Stimulated activated CD4-positive, alpha-beta T cell treated with anti-CD3 and anti-CD28 coated beads, Interleukin-12 subunit alpha, Interleukin-12 subunit beta, amount 100 ng/mL, for 48 hours (primary cell): Measurements from ENCODE around the gene ZNF385A.

Experiments
- DNase-seq, 3 donors: peaks; one replicate each; pipeline ENCODE4 v3.0.0-alpha.2; 2020; ENCODE audit warnings: low read depth in 2 of 3, low spot score in 1 of 3

Gene ZNF385A

DNA sequence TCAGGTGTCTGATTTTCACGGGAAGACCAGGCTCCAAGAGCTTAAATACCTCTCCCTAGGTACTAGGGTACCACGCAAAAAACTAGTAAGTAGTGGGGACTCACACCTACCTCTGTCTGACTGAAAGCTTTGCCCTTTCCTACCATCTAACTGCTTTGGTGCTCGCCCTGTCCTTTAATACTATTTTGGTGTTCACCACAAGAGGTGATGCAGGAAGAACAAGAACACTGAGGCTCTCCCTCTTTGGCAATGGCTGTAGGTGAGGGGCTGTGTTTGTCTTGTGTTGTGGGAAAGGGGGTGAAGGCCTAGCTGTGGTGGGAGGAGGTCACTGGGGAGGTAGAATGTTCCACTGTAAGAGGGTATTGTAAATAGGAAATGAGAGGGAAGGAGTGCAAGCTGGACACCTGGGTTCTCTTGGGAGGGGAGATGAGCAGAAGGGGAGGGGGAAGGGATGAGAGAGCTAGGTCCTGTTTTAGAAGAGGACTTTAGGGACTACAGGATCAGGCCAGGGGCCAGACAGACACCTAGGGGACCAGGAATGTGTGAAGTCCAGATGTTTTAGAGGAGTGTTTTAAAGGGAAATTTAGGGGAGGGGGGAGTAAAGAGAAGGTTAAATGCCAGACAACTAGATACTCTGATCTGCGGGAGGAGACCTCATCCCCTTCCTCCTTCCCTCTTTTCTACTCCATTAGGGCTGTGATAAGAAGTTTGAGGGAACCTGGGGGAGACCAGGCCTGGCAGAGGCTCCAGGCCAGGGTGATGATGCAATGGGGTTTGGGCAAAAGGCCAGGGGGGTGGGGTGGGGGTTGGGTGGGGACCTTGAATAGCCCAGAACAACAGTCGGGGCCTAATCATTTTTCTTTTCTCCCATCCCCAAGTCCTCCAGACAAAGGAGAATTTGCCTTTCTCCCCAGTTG, 32.4 kb upstream of the ZNF385A start:
- no peak for DNase-seq

DNA sequence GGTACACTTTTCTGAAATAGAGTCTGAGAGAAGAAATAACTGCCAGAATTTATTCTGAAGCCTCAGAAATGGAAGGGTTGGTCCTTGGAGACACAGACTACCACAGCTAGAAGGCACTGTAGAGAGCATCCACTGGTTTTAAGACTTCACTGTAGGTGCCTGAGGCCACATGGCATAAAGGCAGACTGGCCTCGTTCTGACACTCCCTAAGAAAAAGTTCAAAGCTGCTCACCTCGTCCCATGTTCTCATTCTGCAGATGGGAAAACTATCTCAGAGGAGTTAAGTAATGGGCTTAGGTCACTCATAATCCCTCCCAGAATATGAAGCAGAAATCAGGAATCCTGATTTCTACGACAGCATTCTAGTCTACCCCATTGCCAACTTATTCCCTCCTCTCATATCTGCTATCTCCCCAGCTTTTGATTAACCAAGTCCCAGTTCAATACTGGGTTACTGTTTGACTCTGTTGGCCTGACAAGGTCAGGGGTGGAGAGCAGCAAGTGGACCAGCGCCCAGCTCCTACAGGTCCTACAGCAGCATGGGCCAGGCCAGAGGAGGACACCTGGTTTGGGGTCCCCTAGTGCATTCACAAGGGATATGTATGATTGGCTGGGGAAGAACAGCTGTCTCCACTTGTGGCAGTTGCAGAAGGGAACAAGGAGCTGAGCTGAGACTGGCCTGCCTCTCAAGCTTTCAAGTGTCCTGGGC, 30.8 kb upstream of the ZNF385A start:
- DNase-seq: no peak

DNA sequence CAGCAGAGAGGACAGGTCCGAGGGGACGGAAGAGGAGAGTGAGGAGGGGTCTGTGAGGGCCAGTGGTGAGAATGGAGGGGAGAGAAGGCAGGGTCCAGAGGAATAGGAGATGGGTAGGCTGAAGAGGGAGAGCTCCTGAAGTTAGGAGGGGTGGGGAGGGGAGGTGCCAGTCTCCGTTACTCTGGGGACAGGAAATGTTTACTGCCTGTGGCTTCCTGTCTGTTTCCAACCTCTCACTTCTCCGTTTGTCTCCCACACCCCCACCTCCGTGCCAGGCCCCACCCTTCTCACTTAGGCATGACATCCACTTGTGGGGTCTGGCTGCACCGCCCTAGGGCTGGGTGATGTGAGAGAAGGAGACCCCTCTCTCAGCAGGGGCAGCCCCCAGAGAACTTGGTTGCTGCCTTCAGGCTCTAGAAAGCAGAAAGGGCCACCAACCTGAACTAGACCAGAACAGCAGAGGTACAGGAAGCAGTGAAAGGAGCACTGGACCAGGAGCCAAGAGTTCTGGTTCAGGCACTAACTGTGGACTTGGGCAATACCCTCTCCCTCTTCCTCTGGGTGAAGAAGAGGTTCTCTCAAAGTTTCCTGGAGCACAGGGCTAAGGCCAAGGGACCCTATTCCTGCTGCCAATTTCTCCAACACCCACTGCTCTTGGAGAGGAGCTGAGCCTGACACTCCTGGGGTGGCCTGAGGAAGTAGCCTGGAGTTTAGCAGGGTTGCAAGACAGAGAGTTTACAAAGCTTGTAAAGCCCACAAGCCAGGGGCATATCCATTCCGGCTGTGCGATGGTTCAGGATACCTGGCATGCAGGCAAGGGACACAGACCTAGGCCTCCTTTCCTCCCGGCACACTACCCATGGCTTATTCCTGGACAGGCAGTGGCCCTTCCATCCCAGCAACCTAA, 29.0 kb upstream of the ZNF385A start:
- peak in 2 of 3 donors; percentile 30 to 48 for DNase-seq

DNA sequence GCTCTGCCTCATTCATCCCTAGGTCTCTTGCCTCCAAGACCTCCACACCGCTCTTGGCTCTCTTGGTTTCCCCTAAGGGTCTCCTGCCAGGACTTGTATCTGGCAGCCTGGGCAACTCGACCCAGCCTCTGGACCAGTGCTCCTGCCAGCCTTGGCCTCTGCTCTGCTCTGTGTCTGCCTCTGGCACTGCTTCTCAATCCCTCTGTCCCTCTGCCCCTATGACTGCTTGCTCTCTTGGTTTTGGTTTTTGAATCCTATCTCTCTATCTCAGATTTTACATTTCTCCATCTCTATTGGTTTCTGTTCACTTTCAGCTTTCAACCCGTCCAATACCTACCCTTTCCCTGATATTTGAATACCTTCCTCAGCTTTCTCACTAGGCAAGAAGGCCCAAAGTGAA, 28.3 kb upstream of the ZNF385A start:
- DNase-seq: no peak

DNA sequence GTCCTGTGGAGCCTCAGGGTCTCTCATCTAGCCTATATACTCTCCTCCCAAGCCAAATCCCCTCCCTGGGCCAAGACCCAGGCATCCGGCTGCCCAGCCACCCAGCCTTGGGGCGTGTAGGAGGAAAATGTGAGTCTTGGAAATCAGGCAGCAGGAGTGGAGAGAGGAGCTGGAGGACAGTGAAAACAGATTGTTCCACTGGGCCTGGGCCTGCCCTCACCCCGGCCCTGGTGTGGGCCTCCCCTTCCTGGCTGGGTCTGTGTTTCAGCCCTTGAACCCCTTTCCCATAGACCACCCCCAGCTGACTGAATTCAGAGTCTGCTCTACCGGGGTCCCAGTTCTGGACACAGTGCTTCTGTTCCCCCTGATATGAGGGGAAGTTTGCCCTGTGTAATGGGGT, 27.8 kb upstream of the ZNF385A start:
- DNase-seq: no peak

DNA sequence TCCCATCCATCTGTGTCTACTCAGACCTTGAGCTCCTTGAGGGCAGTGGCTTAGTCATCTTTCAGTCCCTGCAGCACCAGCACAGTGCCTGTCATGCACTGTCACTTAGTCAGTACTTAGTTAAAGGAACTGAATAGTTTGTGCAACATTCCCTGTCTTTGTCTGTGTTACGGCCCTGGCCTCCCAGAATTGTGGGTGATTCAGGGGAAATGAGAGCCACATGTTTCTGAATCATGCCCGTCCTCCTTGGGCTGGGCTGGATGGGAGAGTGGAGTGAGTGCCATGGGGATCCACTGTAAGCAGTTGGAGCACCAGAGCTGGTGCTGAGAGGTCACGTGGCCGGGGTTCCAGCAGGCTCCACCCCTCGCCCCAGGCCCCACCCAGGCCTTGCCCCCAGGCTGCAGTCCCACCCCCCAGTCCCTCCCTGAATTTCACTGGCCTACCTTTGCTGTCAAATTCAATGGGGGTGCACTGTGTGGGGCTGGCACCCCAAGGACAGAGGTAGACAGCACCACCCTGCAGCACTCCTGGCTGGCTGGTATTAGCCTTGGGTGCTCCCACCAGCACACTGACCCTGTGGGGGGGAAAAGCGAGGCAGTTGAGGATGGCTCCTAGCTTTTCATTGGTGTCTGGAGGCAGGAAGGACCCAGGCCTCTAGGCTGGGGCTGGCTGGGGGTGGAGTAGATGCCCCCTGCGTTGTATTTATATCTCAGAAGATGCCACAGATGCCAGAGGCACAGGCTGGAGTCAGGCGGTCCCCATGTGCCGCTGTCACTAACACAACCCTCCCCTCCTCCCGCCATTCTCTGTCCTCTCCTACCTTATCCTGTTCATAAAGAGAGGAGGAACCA, 27.1 kb upstream of the ZNF385A start:
- peak; percentile 33 to 68 (median 46) for DNase-seq

DNA sequence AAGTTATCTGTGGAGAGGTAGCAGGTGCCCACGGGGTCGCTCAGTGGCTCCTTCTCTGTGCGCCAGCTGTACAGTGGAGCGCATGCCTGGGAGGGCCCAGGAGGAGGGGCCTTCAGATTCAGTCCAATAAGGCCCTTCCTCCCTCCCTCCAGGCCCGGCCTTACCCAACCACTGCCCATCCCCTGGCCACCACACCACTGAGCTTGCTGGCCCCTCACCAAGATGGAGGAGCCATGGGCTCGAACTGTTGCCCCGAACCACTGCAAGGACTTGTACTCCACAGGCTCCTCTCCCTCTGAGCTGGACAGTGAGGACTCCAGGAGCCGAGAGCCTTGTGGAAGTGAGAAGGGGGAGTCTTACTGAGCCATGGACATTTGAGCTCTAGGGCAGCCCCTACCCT, 24.7 kb upstream of the ZNF385A start:
- no peak for DNase-seq

DNA sequence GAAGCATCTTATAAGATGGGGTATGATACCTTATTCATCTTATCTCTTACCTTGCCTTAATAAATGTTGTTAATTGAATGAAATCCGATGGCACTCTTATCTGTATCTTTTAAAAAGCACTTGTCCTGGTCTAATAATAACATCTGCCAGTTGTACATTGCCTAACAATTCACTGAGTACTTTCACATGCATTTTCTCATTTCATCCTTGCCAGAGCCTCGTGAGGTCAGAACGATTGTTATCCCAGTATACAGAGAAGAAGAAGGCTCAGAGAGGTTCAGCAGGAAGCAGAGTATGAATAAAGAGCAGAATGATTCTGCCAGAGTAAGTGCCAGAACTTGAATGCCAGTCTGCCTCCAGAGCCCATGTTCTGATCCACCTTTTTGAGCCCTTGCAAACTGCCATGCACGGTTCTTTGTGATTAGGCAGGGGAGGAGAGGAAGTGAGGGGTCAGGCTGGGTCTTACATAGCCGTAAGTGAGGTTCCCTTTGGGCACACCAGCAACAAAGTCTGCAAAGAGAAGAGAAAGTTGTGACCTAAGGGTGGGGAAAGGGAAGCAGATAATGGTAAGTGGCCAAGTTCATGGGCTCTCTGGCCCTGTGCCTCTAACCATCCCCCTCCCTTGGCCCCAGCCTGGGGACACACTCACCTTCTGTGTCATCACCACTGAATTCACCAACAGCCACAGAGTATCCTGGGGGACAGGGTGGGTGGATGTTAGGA, 22.8 kb upstream of the ZNF385A start:
- DNase-seq: no peak

DNA sequence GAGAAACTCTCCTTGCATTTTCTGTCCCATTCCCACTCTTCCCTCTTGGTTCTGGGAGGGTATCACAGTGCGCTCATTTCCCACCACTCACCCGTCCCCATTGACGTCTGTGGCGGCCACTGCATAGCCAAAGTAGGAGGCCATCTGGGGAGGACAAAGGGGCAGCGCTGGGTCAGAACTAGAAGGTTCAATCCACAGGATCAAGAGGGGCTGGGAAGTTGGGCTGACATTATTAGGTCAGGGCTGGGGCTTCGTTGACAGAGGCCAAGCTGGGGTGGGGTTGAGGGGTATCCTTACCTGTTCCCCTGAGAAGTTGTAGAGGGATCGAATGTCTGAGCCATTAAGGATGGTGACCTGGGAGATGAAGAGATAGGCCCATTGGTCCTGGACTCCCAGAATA, 21.0 kb upstream of the ZNF385A start:
- DNase-seq: no peak

DNA sequence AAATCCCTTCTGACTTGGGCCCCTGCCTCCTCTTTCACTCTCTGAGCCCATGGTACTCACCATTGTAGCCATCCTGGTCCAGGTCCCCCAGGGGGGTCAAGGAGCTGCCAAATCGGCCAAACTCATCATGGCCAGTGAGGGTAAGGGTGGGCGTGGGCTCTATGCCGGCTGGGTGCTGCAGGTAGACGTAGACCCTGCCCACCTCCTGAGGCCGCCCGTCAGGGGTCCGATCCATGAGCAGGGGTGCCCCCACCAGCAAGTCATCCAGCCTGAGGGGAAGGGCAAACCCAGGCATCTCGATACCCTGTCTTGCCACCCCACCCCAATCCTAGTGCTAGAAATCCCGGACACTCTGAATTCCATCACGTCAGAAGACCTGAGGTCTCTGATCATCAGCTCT, 20.6 kb upstream of the ZNF385A start:
- no peak for DNase-seq

DNA sequence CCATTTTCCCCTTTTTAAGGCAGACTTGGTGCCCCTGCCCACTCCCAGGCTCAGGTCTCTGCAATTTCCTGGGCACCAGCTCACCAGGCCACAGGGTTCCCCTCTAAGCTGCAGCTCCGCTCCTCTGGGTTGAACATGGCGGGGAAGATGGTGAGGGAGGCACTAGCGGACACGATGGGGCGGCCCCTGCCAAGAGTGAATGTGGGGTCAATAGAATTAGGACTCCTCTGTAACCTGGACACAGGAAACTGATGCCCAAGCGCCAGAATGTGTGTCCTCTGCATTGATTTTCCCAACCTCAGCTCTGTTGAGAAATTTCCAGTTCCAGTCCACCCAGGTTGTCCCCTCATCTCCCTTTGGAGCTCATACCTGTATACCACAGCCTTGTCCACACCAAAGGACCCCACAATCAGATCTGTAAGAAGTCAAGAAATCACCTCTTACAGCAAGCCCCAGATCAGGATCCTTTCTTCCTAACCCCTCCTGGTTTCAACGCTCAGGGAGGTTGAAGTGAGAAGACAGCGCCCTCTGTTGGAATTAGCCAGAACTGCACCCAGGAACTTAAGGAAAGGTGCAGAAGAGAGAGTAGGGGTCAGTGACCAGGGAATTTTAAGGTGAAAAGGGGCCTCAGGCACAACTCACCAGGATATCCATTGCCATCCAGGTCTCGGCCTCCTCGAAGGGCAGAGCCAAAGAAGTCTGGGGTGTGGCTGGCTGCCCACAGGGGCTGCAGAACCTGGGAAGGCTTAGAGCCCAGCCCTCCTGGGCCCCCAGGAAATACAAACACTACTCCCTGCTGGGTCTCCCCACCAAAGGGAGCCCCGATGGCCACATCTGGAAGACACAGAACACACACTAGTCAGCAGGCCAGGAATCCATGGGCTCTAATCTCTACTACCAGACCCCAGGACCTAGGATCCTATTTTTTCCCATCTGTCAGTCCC, 19.8 kb upstream of the ZNF385A start:
- peak; percentile 37 to 73 (median 56) for DNase-seq

DNA sequence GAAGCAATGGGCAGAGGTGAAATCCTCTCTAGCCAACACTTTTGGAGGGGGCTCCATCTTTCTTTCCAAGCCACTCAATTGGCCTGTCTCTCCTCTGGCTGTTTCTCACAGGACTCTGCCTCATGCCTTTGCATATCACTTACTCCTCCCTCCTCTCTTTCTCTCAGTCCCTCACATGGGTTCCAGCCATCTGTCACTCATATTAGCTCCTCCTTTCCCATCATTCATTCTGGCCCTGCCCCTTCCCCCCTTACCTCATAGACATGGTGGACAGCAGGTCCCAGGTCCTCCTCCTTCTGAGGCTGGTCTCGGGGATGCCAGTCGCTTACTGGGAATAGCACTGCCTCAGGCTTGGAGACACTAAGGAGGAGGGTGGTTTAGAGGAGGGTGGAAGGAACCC, 16.6 kb upstream of the ZNF385A start:
- no peak for DNase-seq

DNA sequence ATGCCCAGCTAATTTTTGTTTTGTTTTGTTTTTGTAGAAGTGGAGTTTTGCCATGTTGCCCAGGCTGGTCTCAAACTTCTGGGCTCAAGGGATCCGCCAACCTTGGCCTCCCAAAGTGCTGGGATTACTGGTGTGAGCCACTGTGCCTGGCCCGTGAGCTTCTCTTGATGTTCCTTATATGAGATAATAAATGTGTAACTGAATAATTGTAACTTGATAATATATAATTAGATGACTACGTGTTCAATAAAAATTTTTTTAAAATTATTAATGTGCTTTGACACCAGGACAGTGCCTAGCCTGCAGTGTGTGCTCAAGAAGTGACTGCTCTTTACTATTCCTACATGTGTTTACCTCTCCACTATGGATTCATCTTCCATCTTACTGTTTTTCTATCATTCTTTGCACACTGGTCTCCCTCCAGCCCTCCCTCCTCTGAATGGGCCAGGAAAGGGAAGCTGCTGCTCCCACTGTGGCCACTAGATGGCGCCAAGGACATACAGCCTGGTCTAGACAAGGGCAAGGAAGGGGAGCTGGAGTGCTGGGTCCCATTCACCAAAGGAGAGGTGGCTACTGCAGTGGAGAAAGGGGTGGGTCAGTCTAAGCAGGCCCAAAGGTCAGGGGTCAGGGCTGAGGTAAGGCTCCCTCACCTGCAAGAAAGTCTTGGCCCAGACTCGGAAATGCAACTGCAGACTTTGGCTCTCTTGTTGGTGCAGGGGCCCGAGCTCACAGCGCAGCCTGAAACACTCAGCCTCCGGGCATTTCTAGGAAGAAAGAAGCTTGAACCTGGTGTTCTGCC, 14.7 kb upstream of the ZNF385A start:
- peak; percentile 76 to 96 (median 80) for DNase-seq

DNA sequence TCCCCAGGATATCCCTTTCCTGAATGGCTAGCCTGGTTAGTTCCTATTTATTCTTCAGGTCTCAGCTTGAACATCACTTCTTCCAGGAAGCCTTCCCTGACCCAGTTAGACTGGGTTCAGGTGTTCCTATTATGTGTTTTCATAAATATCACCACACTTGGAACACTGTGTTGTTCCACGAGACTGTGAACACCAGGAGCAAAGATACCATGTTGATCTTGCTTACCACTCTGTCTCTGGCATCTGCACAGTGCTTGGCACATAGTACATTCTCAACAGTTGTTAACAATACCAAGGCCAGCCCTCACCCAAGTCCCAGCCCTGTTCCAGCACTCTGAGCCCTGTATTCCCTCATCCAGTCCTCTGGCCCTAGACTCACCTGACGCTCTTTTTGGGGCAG, 13.7 kb upstream of the ZNF385A start:
- DNase-seq: no peak

DNA sequence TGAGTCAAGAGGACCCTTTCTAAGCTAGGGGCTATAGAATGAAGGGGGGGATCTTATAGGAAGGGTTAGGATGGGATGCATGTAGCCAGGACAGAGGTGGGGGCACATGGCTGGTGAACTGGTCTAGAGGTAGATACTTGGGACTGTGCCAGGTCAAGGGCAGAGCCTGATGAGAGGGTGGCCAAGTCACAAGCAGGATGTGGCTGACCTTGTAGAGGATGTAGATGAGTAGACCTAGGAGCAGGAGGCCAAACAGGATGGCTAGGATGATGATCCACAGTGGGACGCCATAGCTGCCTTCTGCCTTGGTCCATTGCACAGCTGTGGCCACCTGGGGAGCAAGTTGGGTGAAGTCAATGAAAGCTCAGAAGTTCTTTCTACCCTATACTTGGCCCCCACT, 12.6 kb upstream of the ZNF385A start:
- no peak for DNase-seq

DNA sequence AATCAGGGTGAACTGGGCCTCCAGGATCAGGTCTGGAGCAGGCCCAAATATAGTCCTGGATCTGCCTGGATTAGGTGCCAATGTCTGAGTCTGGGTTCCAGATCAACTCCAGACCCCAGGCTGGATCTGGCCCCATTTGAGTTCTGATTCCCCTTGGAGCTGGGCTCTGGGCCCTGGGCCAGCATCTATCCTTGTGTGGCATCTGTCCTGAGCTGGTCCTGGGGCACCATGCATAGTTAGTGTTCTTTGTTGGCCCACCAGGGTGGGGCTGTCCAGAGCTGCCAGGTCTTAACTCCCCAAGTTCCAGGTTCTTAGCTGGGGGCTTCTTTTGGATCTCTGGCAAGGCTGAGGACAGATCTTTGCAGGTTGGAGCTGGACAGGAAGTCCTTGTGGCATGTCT, 11.0 kb upstream of the ZNF385A start:
- no peak for DNase-seq

DNA sequence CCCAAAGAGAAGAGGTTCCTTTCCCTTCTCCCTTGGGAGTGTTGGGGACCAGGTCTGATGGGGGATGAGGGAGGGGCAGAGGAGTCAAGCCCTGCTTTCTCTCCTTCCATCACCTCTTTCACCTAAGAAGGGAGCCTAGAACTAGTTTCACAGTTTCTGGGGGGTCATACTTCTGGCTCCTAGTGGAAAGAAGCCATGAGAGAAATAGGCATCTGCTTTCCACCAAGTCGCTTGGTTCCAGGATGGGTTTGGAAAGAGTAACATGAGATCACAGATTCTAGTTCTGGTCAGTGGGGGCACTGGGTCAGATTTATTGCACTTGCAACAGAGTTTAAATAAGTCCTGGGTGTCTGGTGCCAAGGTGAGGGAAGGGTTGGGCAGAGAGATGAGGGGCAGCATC, 10.5 kb upstream of the ZNF385A start:
- DNase-seq: no peak

DNA sequence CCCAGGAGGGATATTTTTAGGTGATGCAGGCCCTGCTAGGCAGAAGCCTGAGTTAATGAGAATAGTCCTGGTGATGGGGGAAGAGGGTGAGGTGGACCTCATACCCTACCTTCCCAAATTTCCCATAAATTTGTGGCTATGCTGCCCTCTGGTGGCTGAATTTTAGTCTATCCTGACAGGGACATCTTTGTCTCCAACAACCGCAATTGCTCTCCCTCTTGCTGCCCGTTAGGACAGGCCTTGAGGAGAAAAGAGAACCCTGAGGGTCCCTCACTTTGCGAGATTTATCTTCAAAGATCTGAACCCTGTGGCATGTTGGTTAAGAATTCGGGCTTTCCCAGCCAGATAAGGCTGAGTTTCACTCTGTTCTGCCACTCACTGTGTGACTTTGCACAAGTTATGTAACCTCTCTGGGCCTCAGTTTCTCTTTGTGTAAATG, 9.8 kb upstream of the ZNF385A start:
- DNase-seq: peak in 1 of 3 donors; percentile 52
